ENCODE measurements around the gene SLC22A12. TPM values are rescaled to one million over a fixed set of nuclear protein-coding genes. Genes with fewer than 3 reads are reported as not detected.
A peak's percentile ranks its signal among the peaks of the same experiment; 100 is the strongest.

SLC22A12 gene
- total RNA-seq, 1 donor from 2014 or later, result not detected

GRCh38 chr11:64638018-64638665 lies 47.1 kb downstream of the SLC22A12 start:
- H3K36me3 Mint-ChIP-seq (ENCODE audit: low read depth), result no peaks in the 10 kb centered on the region
- H3K4me1 Mint-ChIP-seq, result peaks cover 25% of the 10 kb centered on the region
- peaks cover 15% of the 10 kb centered on the region for H3K27me3 Mint-ChIP-seq (ENCODE audit: low read depth)
- H3K9me3 Mint-ChIP-seq, result no peaks in the 10 kb centered on the region
- peak overlapping the region; percentile 68 for H3K4me3 Mint-ChIP-seq
- H3K27ac Mint-ChIP-seq (ENCODE audit: unreplicated experiment), result no peak overlapping the region
- peak; percentile 40 for DNase-seq (ENCODE audit: low read depth, low spot score)
- no peak for TF ChIP-seq CTCF (conservative IDR thresholded peaks at IDR 0.05)

- Mint-ChIP-seq H3K4me3 (no peak overlapping the region), H3K27ac (ENCODE audit: unreplicated experiment) (no peak overlapping the region)
- no peak for TF ChIP-seq CTCF (conservative IDR thresholded peaks at IDR 0.05)
These were observed 47.8 kb downstream of the SLC22A12 start for GRCh38 chr11:64638829-64639228.

GRCh38 chr11:64639885-64640284 lies 48.9 kb downstream of the SLC22A12 start:
- no peak for DNase-seq (ENCODE audit: low read depth, low spot score)
- Mint-ChIP-seq H3K4me3 (no peak overlapping the region), H3K27me3 (ENCODE audit: low read depth) (peaks cover 27% of the 10 kb centered on the region), H3K9me3 (no peaks in the 10 kb centered on the region), H3K4me1 (peaks cover 31% of the 10 kb centered on the region), H3K36me3 (ENCODE audit: low read depth) (no peaks in the 10 kb centered on the region), H3K27ac (ENCODE audit: unreplicated experiment) (no peak overlapping the region)
- TF ChIP-seq CTCF (conservative IDR thresholded peaks at IDR 0.05), result no peak

More at GRCh38 chr11:64638829-64639228, 47.8 kb downstream of the SLC22A12 start:
- no peak for DNase-seq (ENCODE audit: low read depth, low spot score)
- H3K36me3 Mint-ChIP-seq (ENCODE audit: low read depth), result no peaks in the 10 kb centered on the region
- H3K9me3 Mint-ChIP-seq, result no peaks in the 10 kb centered on the region
- H3K4me1 Mint-ChIP-seq, result peaks cover 26% of the 10 kb centered on the region
- peaks cover 20% of the 10 kb centered on the region for H3K27me3 Mint-ChIP-seq (ENCODE audit: low read depth)

GRCh38 chr11:64641596-64642417 lies 50.8 kb downstream of the SLC22A12 start:
- peaks cover 33% of the 10 kb centered on the region for H3K4me1 Mint-ChIP-seq
- no peak overlapping the region for H3K4me3 Mint-ChIP-seq
- H3K9me3 Mint-ChIP-seq, result no peaks in the 10 kb centered on the region

GRCh38 chr11:64642418-64642735 lies 51.4 kb downstream of the SLC22A12 start:
- no peak for DNase-seq (ENCODE audit: low read depth, low spot score)
- H3K27ac Mint-ChIP-seq (ENCODE audit: unreplicated experiment), result no peak overlapping the region
- H3K4me3 Mint-ChIP-seq, result no peak overlapping the region
- H3K4me1 Mint-ChIP-seq, result peaks cover 32% of the 10 kb centered on the region
- peaks cover 42% of the 10 kb centered on the region for H3K27me3 Mint-ChIP-seq (ENCODE audit: low read depth)
- no peaks in the 10 kb centered on the region for H3K36me3 Mint-ChIP-seq (ENCODE audit: low read depth)
- H3K9me3 Mint-ChIP-seq, result no peaks in the 10 kb centered on the region
- TF ChIP-seq CTCF (conservative IDR thresholded peaks at IDR 0.05), result no peak

More at GRCh38 chr11:64641596-64642417, 50.8 kb downstream of the SLC22A12 start:
- Mint-ChIP-seq H3K36me3 (ENCODE audit: low read depth) (no peaks in the 10 kb centered on the region), H3K27ac (ENCODE audit: unreplicated experiment) (no peak overlapping the region), H3K27me3 (ENCODE audit: low read depth) (peaks cover 42% of the 10 kb centered on the region)
- no peak for TF ChIP-seq CTCF (conservative IDR thresholded peaks at IDR 0.05)
- no peak for DNase-seq (ENCODE audit: low read depth, low spot score)
